Activated T-cell treated with anti-CD3 and anti-CD28 coated beads, Interleukin-2, amount 50 U/mL, for 72 hours (primary cell): Measurements from ENCODE around the gene OR4Q3. TPM values are rescaled to one million over a fixed set of nuclear protein-coding genes. Genes with fewer than 3 reads are reported as not detected.
"Not testable (repeated sequence)": the region's sequence is repeated elsewhere in the genome, so short reads cannot be mapped to it uniquely, and the experiment has no call there.

Experiments
- ATAC-seq, 2 donors: fragments of 150-1000 bp; cut with Tn5 transposase; replicated peaks in 1 of 2; 2 replicates each; pipeline ENCODE4 v1.10.0; 2021; ENCODE audit warnings: moderate library complexity in 2 of 2, mild to moderate bottlenecking in 1 of 2
- DNase-seq, 2 donors: peaks; one replicate each; pipeline ENCODE4 v3.0.0; 2021 to 2022; ENCODE audit warnings: mixed read lengths in 1 of 2
- H3K27ac Mint-ChIP-seq: one replicate; pipeline ENCODE4 v1.8.0; 2022; ENCODE audit warnings: mild to moderate bottlenecking, moderate library complexity, mixed read lengths
- H3K27me3 Mint-ChIP-seq: one replicate; pipeline ENCODE4 v1.8.0; 2022; ENCODE audit warnings: low read depth, mixed read lengths
- H3K36me3 Mint-ChIP-seq, 2 donors: one replicate each; pipeline ENCODE4 v1.8.0; 2022; ENCODE audit warnings: mixed read lengths in 2 of 2, mild to moderate bottlenecking in 1 of 2; ENCODE audit not compliant: insufficient read depth in 2 of 2
- H3K4me1 Mint-ChIP-seq: one replicate; pipeline ENCODE4 v1.8.0; 2022; ENCODE audit warnings: low read depth, mixed read lengths
- H3K4me3 Mint-ChIP-seq, 2 donors: one replicate each; pipeline ENCODE4 v1.8.0; 2022; ENCODE audit warnings: mild to moderate bottlenecking in 2 of 2, mixed read lengths in 2 of 2, moderate library complexity in 2 of 2
- H3K9me3 Mint-ChIP-seq, 2 donors: one replicate each; pipeline ENCODE4 v1.8.0; 2022; ENCODE audit warnings: mixed read lengths in 2 of 2
- total RNA-seq, 2 donors: library from RNA; stranded (reverse); gene quantifications; one replicate each; pipeline ENCODE4 v1.2.3, GENCODE V29; 2022

OR4Q3 gene
- total RNA-seq: not detected

DNA sequence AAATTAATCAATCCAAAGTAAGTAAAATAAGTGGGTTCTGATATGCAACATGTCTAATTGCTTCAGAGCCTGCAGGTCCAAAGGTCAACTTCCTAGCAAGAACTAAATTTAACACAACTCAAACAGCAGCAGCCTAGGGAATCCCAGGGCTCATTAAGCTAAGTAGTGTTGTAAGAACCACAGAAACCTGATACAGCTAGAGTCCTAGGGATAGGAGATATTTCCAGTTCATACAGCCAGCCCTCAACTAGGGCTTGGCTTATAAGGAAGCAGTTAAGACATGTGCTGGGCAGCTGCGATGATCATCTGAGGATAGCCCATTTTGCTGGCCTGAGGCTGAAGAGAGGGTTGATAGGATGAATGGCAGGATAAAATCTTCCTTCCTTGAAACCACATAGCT is at the start of gene OR4Q3:
OR4Q3 (plus strand) TSS at position 316 of the 400 bp plus-strand sequence.
- no peaks in the 10 kb centered on the region for H3K27me3 Mint-ChIP-seq
- H3K4me3 Mint-ChIP-seq: no peak within 1 kb of the TSS
- H3K4me1 Mint-ChIP-seq: no peaks in the 10 kb centered on the region
- H3K36me3 Mint-ChIP-seq: peaks cover 0 to 3% of the 10 kb centered on the region in 2 donors
- peaks cover 0 to 9% of the 10 kb centered on the region in 2 donors for H3K9me3 Mint-ChIP-seq
- no peak within 1 kb of the TSS for H3K27ac Mint-ChIP-seq
- DNase-seq: no peak
- no peak for ATAC-seq

DNA sequence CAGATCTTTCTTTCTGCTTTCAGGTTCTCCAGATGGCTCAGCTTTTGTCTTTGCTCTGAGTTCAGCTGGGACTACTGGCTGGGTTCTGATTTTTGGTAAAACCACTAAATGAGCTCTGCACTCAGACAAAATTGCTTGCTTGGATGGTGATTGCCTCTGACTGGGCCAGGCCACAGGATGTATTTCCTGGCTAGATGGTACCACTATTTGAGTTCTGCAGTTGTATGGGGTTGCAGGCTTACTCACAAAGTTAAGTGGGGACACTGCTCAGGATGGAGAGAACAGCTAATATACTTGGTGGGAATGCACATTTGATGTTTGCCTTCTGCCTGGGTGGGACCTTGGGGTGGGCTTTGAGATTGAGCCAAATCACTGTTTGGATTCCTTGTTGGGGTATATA is 14.0 kb upstream of the OR4Q3 start:
- peaks cover 0 to 3% of the 10 kb centered on the region in 2 donors for H3K36me3 Mint-ChIP-seq
- ATAC-seq: no peak

DNA sequence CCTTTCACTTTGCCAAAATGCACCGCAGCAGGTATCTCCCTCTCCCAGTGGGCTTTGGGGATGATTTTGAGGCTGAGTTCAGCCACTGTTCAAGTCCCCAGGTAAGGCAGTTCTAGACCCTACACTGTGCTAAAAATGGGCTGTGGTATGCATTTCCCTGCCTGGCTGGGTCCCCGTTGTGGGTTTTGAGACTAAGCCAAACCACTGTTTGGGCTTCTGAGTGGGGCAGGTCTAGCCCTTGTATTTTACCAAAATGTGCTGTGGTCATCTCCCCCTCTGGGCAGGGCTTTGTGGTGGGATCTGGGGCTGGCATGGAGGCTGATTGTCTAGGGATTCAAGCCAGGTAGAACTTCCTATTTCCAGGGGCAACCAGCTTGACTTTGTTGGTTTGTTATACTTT is 13.6 kb upstream of the OR4Q3 start:
- peaks cover 0 to 3% of the 10 kb centered on the region in 2 donors for H3K36me3 Mint-ChIP-seq
- DNase-seq (no peak), ATAC-seq (no peak)
- H3K27ac Mint-ChIP-seq: no peak overlapping the region
- peaks cover 0 to 2% of the 10 kb centered on the region in 2 donors for H3K9me3 Mint-ChIP-seq
- no peak overlapping the region for H3K4me3 Mint-ChIP-seq
- H3K4me1 Mint-ChIP-seq: no peaks in the 10 kb centered on the region
- no peaks in the 10 kb centered on the region for H3K27me3 Mint-ChIP-seq

More for the DNA sequence above, 14.0 kb upstream of the OR4Q3 start:
- Mint-ChIP-seq H3K27me3 (no peaks in the 10 kb centered on the region), H3K4me1 (no peaks in the 10 kb centered on the region), H3K9me3 (peaks cover 0 to 2% of the 10 kb centered on the region in 2 donors), H3K4me3 (no peak overlapping the region), H3K27ac (no peak overlapping the region)
- no peak for DNase-seq

DNA sequence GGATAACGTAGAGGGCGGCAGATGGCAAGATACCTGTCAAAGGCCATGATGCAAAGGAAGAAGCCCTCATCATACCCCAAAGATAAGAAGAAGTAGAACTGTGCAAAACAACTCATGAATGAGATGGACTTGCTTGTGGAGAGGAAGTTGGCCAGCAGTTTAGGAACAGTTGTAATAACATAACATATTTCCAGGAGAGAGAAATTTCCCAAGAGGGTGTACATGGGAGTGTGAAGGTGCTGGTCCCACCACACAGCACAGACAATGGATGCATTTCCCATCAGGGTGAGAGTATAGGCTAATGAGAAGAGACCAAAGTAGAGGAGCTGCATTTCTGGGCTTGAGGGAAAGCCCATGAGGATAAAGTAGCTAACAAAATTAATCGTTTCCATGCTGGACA is 9.5 kb upstream of the OR4Q3 start:
- DNase-seq, H3K36me3 Mint-ChIP-seq, H3K27me3 Mint-ChIP-seq, H3K4me1 Mint-ChIP-seq, H3K9me3 Mint-ChIP-seq, ATAC-seq, H3K27ac Mint-ChIP-seq, H3K4me3 Mint-ChIP-seq: not testable (repeated sequence)

DNA sequence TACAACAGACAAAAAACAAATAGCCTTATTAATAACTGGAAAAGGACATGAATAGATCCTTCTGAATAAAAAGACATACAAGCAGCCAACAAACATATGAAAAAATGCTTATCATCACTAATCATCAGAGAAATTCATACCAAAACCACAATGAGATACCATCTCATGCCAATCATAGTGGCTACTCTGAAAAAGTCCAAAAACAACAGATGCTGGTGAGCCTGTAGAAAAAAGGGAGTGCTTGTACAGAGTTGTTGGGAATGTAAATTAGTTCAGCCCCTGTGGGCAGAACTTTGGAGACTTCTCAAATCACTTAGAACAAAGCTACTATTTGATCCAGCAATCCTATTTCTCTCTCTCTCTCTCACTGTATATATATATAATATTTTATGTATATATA is 8.9 kb downstream of the OR4Q3 start:
- not testable (repeated sequence) for H3K4me3 Mint-ChIP-seq, H3K36me3 Mint-ChIP-seq, H3K9me3 Mint-ChIP-seq, DNase-seq, H3K27ac Mint-ChIP-seq, ATAC-seq, H3K4me1 Mint-ChIP-seq, H3K27me3 Mint-ChIP-seq

DNA sequence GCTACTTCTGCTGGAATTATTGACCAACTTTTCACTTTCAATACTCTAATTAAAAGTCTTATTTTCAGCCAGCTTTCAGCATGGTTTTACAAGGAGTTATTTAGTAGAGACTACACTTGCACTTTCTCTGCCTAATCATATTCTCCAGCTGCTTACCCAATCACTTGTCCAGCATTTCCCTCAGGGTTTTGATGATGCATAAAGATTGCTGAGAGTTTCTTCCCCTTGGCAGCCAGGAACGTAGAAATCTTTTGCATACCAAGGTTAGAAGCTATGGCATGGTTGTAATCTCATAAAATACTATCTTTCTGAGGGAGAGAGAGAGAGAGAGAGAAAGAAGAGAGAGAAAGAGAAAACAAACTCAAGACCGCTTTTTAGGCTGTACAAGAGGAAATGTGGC is 10.8 kb downstream of the OR4Q3 start:
- no peaks in the 10 kb centered on the region for H3K9me3 Mint-ChIP-seq
- ATAC-seq (no peak), DNase-seq (no peak)
- H3K4me1 Mint-ChIP-seq: no peaks in the 10 kb centered on the region
- no peak overlapping the region for H3K27ac Mint-ChIP-seq
- no peak overlapping the region for H3K4me3 Mint-ChIP-seq
- H3K36me3 Mint-ChIP-seq: no peaks in the 10 kb centered on the region
- no peaks in the 10 kb centered on the region for H3K27me3 Mint-ChIP-seq

DNA sequence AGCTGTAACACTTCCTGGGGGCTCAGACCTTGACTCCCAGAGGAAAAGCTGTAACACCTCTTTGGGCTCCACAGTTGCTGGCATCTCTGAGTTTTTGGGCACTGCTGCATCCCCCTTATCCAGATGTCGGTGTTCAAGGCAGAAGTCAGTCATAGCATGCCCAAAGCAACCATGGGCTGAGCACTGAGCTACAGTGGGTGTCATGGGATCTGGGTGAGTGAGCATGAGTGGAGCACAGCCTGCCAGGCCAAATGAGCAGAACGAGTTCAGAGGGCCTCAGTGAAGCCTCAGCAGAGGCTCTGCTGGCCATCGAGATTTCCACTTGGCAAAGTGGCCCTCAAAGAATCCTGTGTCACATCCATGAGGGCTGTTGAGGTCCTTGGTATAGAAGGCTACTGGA is 28.1 kb downstream of the OR4Q3 start:
- H3K9me3 Mint-ChIP-seq: peaks cover 7 to 10% of the 10 kb centered on the region in 2 donors
- not testable (repeated sequence) for H3K36me3 Mint-ChIP-seq, H3K4me1 Mint-ChIP-seq, H3K27me3 Mint-ChIP-seq, DNase-seq, H3K27ac Mint-ChIP-seq, ATAC-seq, H3K4me3 Mint-ChIP-seq

DNA sequence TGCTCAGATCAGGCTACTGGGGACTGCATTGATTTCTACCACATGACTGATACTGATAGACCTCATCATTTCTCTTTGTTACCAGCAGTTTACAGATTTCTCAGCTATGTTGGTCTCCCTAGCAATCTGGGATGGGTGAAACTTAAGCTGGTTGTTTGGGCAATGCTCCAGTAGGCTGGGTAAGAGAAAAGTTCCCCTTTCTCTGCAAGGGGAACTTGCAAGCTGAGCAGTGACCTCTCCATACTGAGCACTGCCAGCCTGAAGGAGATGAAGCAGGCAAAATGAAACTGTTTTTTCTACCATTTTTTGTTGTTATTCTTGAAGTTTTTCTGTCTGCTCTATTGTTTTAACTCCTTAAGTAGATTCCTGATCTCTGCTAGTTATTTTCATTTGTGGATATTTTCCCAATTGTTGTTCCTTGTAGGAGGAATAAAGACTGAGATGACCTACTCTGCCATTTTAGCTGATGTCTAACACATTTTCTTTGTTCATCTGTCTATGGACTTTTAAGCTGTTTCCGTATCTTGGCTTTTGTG is 28.6 kb downstream of the OR4Q3 start:
- Mint-ChIP-seq H3K4me3 (no peak overlapping the region), H3K27ac (no peak overlapping the region), H3K9me3 (peaks cover 7 to 10% of the 10 kb centered on the region in 2 donors), H3K4me1 (no peaks in the 10 kb centered on the region), H3K36me3 (no peaks in the 10 kb centered on the region), H3K27me3 (no peaks in the 10 kb centered on the region)
- ATAC-seq (no peak), DNase-seq (no peak)

DNA sequence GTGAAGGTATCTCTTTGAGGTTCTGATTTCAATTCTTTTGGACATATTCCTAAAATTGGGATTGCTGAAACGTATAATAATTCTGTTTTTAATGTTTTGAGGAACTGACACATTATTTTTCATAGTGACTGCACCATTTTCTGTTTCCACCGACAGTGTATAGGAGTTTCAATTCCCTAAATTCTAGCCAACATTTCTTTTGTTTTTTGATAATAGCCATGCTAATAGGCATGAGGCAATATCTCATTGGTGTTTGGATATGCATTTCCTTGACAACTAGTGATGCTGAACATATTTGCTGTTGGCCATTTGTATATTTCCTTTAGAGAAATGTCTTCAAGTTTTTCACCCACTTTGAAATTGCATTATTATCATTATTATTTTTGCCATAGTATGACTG is 29.1 kb downstream of the OR4Q3 start:
- not testable (repeated sequence) for ATAC-seq, H3K27me3 Mint-ChIP-seq, DNase-seq, H3K27ac Mint-ChIP-seq, H3K4me1 Mint-ChIP-seq, H3K36me3 Mint-ChIP-seq, H3K4me3 Mint-ChIP-seq
- H3K9me3 Mint-ChIP-seq: peaks cover 7 to 10% of the 10 kb centered on the region in 2 donors

DNA sequence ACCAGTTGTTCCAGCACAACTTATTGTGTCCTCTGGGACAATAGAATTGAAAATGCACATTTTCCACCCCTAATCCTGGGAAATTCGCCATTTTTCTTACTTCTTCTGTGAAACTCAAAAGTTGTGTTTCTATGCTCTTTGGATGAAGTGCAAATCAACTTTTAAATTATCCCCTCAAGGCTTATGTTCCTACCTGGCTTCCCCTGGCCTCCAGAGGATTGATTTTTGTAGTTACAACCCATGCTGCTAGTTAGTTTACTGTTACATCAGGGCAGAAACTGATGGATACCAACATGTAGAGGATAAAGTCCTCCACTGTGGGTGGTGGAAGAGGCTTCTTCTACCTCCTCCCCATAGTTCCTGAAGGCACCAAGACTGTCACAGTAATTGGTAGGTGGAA is 29.8 kb downstream of the OR4Q3 start, which contains the start of gene OR4M1:
OR4M1 (plus strand) TSS at position 301 of the 400 bp plus-strand sequence. CDS start 6,819 bp downstream, outside the sequence.
- H3K4me3 Mint-ChIP-seq, H3K4me1 Mint-ChIP-seq, H3K27ac Mint-ChIP-seq, H3K36me3 Mint-ChIP-seq, ATAC-seq, DNase-seq, H3K27me3 Mint-ChIP-seq: not testable (repeated sequence)
- H3K9me3 Mint-ChIP-seq: peaks cover 7 to 10% of the 10 kb centered on the region in 2 donors

DNA sequence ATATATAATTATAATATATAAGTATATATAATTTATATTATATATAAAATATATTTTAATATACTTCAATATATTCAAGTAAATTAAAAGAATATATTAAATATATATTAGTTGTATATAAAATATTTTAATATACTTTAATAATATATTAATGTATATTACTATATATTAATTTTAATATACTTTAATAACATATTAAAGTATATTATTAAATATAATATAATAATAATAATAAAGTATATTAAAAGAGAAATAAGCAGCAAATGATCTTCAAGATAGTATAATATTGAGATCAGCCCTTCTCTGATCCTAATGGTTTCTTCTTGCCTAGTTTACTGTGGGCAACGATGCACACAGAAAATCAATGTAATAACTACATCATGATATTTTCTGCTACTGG is 32.2 kb downstream of the OR4Q3 start:
- H3K27me3 Mint-ChIP-seq: no peaks in the 10 kb centered on the region
- peaks cover 6 to 7% of the 10 kb centered on the region in 2 donors for H3K9me3 Mint-ChIP-seq
- no peak overlapping the region for H3K4me3 Mint-ChIP-seq
- ATAC-seq (no peak), DNase-seq (no peak)
- no peaks in the 10 kb centered on the region for H3K4me1 Mint-ChIP-seq
- H3K36me3 Mint-ChIP-seq: no peaks in the 10 kb centered on the region
- no peak overlapping the region for H3K27ac Mint-ChIP-seq

DNA sequence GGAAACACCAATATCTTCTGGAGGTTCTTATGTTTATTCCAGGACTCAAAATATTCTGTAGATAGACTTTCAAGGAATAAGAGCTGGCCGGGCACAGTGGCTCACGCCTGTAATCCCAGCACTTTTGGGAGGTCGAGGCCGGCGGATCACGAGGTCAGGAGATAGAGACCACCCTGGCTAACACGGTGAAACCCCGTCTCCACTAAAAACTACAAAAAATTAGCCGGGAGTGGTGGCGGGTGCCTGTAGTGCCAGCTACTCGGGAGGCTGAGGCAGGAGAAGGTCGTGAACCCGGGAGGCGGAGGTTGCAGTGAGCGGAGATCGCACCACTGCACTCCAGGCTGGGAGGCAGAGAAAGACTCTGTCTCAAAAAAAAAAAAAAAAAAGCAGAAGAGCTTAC is 42.5 kb downstream of the OR4Q3 start:
- H3K36me3 Mint-ChIP-seq, H3K4me1 Mint-ChIP-seq, DNase-seq, H3K9me3 Mint-ChIP-seq, ATAC-seq, H3K27ac Mint-ChIP-seq, H3K4me3 Mint-ChIP-seq, H3K27me3 Mint-ChIP-seq: not testable (repeated sequence)

DNA sequence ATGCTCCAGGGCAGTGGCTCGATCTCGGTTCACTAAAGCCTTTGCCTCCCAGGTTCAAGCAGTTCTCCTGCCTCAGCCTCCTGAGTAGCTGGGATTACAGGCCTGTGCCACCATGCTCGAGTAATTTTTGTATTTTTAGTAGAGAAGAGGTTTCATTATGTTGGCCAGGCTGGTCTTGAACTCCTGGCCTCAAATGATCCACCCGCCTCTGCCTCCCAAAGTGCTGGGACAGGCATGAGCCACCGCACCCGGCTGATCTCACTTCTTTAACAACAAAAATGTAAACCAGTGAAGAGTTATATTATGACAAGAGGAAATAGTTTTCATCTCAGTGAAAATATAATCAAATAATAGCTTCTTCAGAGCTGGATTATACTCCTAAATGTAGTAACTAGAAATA is 43.9 kb downstream of the OR4Q3 start:
- DNase-seq: not testable (repeated sequence)

DNA sequence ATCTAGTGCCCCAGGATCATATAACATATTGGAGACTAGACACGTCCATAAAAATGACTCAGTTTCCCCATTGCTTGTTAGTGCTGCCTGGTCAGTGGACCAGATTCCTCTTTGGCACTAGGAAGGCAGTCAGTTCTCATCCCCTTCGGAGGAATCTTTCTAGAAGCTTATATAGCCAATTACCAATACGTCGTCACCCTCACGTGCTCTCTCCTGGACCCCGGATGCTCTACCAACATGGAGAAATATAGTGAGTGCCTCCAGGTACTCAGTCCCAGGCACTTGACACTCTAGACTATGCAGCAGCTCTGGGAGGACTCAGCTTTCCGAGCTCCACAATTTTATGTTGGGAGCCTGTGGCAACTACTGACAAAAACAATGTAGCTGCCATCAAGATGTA is 44.8 kb downstream of the OR4Q3 start:
- ATAC-seq, H3K27ac Mint-ChIP-seq, H3K9me3 Mint-ChIP-seq, H3K4me3 Mint-ChIP-seq, H3K4me1 Mint-ChIP-seq, DNase-seq, H3K36me3 Mint-ChIP-seq, H3K27me3 Mint-ChIP-seq: not testable (repeated sequence)

More for the DNA sequence above, 43.9 kb downstream of the OR4Q3 start:
- not testable (repeated sequence) for H3K4me1 Mint-ChIP-seq, H3K4me3 Mint-ChIP-seq, ATAC-seq, H3K9me3 Mint-ChIP-seq, H3K27me3 Mint-ChIP-seq, H3K36me3 Mint-ChIP-seq, H3K27ac Mint-ChIP-seq
